ENCODE data around the gene CIRBP. TPM values are rescaled to one million over a fixed set of nuclear protein-coding genes. Genes with fewer than 3 reads are reported as not detected.

The CIRBP gene
- total RNA-seq, 1 experiment from 2014 or later: 66.6 TPM

- in situ Hi-C loops (cut with HindIII; ENCODE audit: low pct_unique_long_range_greater_than_20kb, low sequenced_read_pairs) (no loop called here), intact Hi-C loops (cut with micrococcal nuclease; ENCODE audit: unreplicated experiment) (no loop called here)
- ATAC-seq: no peak
- H3K9me3 ChIP-seq (ENCODE audit: control insufficient read depth, insufficient read depth, low read depth, low read length): no peaks in the 10 kb centered on the region
- TF ChIP-seq TCF7L2 (IDR thresholded peaks at IDR 0.05; ENCODE audit: low read depth, low read length): no peak
- TF ChIP-seq SIN3A (IDR thresholded peaks at IDR 0.05; ENCODE audit: borderline replicate concordance, insufficient read depth, low read depth, low read length): no peak
- no peak for TF ChIP-seq REST (IDR thresholded peaks at IDR 0.05; ENCODE audit: insufficient read depth in 1 of 2, low read depth in 2 of 2, low read length in 1 of 2)
- no peak for TF ChIP-seq CTCF (IDR thresholded peaks at IDR 0.05)
- no peak for TF ChIP-seq POLR2AphosphoS5 (IDR thresholded peaks at IDR 0.05; ENCODE audit: low read depth, low read length)
- no peaks in the 10 kb centered on the region for H3K27me3 ChIP-seq (ENCODE audit: control insufficient read depth, insufficient read depth, low read length)
- peaks cover 7% of the 10 kb centered on the region for H3K4me1 ChIP-seq (ENCODE audit: control insufficient read depth, insufficient read depth, low read length)
- DNase-seq (ENCODE audit: low read depth, low spot score): no peak
- H3K27ac ChIP-seq (ENCODE audit: low read length): no peak overlapping the region
- ChIA-PET CTCF (interaction anchor here (0.6 kb wide), 1 partner anchor 30 kb away, joined by 15 read pairs; no protein-coding TSS in a partner anchor), POLR2A (no interaction called here)
- H3K36me3 ChIP-seq (ENCODE audit: control insufficient read depth, insufficient read depth, low read length): no peaks in the 10 kb centered on the region
- H3K4me3 ChIP-seq (ENCODE audit: low read depth in 2 of 2, low read length in 2 of 2): no peak overlapping the region
- no TSS peak for BruUV-seq (replicated peaks)
Observed at GRCh38 chr19:1283207-1283916, 14.2 kb downstream of the CIRBP start.

GRCh38 chr19:1283917-1284292 is 14.8 kb downstream of the CIRBP start:
- Histone ChIP-seq H3K9me3 (ENCODE audit: control insufficient read depth, insufficient read depth, low read depth, low read length) (no peaks in the 10 kb centered on the region), H3K36me3 (ENCODE audit: control insufficient read depth, insufficient read depth, low read length) (no peaks in the 10 kb centered on the region), H3K4me3 (ENCODE audit: low read depth in 2 of 2, low read length in 2 of 2) (no peak overlapping the region), H3K27me3 (ENCODE audit: control insufficient read depth, insufficient read depth, low read length) (no peaks in the 10 kb centered on the region), H3K4me1 (ENCODE audit: control insufficient read depth, insufficient read depth, low read length) (peaks cover 7% of the 10 kb centered on the region), H3K27ac (ENCODE audit: low read length) (no peak overlapping the region)
- in situ Hi-C loops (cut with HindIII; ENCODE audit: low pct_unique_long_range_greater_than_20kb, low sequenced_read_pairs): no loop called here
- intact Hi-C loops (cut with micrococcal nuclease; ENCODE audit: unreplicated experiment): no loop called here
- BruUV-seq (replicated peaks): no TSS peak
- no peak for DNase-seq (ENCODE audit: low read depth, low spot score)
- TF ChIP-seq TCF7L2 (IDR thresholded peaks at IDR 0.05; ENCODE audit: low read depth, low read length): no peak
- TF ChIP-seq POLR2AphosphoS5 (IDR thresholded peaks at IDR 0.05; ENCODE audit: low read depth, low read length): no peak
- no peak for TF ChIP-seq SIN3A (IDR thresholded peaks at IDR 0.05; ENCODE audit: borderline replicate concordance, insufficient read depth, low read depth, low read length)
- TF ChIP-seq CTCF (IDR thresholded peaks at IDR 0.05): no peak
- TF ChIP-seq REST (IDR thresholded peaks at IDR 0.05; ENCODE audit: insufficient read depth in 1 of 2, low read depth in 2 of 2, low read length in 1 of 2): no peak
- CTCF ChIA-PET: no interaction called here
- POLR2A ChIA-PET: no interaction called here
- no peak for ATAC-seq

All from Panc1 (cell line).